GM19372 (cell line): ENCODE results near the gene RNASE13.
"Not testable (repeated sequence)": the region's sequence is repeated elsewhere in the genome, so short reads cannot be mapped to it uniquely, and the experiment has no call there.

Experiments used
- ATAC-seq: cut with Tn5 transposase; IDR thresholded peaks from one replicate; pipeline ENCODE4 v1.9.1; 2021; ENCODE audit warnings: mild to moderate bottlenecking, low read depth, moderate library complexity; ENCODE audit not compliant: unreplicated experiment

Gene RNASE13

DNA sequence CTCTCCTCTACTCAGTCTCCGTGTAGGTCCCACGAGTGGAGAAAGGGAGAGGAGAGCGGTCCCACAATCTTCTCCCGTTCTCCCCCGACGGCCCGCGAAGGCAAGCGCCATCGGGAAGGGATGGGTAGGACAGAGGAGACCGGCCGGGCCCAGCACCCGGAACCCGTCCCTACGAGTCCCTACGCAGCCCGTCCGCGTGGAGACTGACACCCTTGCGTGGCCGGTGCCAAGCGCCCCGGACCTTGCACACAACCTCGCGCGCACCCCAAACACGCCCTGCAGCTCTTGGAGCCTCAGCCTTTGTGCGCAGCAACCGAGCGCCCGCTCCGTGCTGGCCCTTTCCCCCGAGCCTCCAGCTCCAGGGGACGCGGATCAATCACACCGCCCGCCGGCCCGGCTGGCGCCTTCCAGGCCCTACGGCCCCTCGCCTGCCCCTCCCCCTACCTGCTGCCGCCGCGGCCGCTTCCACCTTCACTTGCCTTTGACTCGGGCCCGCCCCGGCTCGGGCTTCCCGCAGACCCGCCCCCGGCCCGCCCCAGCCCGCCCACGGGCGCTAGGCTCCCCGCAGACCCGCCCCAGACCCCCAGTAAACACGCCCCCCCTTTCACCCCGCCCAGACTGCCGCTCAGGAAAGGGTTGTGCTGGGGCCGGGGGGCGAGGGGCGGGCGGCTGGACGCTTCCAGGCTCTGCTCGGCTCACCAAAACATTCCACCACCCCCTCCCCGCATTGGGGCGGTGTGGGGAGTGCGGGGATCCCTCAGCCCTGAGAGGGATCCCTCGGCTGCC is 9.8 kb downstream of the RNASE13 start, which contains the start of gene NDRG2:
Gene NDRG2, minus strand, starts transcription at position 477 of the 786 bp plus-strand sequence. CDS start 1,746 bp downstream, outside the sequence.
- ATAC-seq = no peak

- no peak for ATAC-seq
Observed at GRCh38 chr14:21023817-21024584, 10.6 kb downstream of the RNASE13 start.

DNA sequence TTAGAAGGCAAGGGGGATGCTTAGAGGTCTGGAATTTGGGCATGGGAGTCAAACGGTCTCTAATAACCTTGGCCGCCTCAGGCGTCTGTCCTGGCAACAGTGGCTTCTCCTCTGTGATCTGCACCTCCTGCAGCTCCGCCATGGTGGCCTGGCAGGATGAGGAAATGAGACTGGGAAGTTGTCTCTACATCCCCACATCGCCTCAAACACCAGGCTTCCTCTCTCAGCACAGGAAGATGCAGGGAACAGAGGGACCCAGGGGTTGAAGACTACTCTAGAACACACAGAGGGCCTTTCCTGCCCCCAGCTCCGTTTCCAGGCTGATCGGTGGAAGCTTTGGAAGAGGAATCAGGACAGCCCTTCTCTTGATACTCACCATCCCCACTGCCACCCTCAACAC is 11.4 kb downstream of the RNASE13 start:
- no peak for ATAC-seq

DNA sequence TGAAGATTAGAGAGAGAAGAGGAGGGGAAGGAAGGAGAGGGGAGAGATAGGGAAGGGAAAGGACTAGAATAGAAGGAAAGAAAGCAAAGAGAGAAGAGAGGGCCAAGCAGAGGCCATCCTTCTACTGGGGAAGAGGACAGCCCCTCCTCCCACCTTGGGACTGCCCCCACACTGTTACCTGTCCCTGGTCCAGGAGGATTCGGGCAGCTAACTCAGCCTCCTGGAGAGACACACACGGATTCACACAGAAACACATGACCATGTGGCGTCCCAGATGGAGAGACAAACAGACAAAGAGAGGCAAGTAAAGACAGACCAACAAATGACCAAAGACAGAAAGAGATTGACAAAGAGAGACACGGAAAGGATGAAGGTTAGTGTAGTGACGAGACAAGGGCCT is 11.9 kb downstream of the RNASE13 start:
- ATAC-seq = no peak

GRCh38 chr14:21020977-21021545 is 13.5 kb downstream of the RNASE13 start:
- ATAC-seq = no peak

- no peak for ATAC-seq
Observed at GRCh38 chr14:21019366-21019765, 15.2 kb downstream of the RNASE13 start.

DNA sequence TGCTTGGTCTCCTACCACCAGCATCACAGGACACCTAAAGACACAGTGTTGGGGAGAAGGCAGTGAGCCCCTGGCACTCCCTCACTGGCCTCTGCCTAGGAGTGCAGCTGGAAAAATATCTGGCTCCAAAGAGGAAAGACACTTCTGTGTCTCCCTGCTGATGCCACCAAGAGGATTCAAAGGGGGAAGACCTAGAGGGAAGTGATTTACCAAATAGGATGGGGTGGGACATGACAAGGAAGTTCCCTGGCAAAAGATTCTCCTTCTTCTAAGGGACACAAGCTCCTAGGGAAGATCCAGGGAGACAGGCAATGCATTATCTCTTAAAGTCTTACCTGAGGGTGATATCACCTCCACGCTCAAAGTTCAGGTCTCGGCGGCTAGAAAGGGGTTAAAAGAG is 15.8 kb downstream of the RNASE13 start:
- no peak for ATAC-seq

GRCh38 chr14:21018286-21018685 is 16.3 kb downstream of the RNASE13 start:
- no peak for ATAC-seq

GRCh38 chr14:21017528-21018245 is 16.9 kb downstream of the RNASE13 start:
- ATAC-seq = no peak

DNA sequence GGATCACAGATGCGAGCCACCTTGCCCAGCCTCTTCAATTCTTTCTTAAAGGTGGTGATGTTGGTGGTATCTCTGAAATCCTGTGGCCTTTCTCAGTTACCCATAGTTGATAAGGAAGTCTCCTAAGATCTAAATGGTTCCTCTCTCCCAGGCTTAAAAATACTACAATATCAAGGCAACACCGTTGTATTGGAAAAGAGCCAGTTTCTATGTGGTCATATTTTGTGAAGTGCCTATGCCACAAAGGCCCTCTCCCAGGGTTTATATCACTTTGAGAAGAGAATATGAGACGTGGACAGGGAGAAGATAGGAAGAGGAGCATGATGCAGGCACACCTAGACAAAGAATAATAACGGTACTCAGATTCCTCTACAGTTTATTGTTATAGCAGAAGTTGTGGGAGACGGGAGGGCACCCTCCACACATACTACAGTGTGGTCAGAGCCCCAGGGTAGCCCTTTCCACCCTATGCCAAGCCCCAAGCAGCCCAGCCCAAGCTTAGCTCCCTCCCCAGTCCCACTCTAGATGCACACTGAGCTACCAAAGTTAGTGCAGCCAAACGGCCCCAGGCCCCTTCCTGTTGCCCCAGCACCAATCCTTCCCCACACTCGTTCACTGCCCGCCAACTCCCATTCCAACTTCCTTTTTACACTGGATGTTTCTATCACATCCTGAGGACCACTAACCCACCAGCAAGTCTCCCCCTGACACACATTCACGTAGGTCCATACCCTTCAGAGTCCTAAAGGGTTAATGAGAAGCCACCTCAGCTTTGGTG is 18.0 kb downstream of the RNASE13 start:
- no peak for ATAC-seq

- ATAC-seq = no peak
Observed at GRCh38 chr14:21015312-21015711, 19.3 kb downstream of the RNASE13 start.

GRCh38 chr14:21014761-21015190 is 19.8 kb downstream of the RNASE13 start:
- no peak for ATAC-seq

- no peak for ATAC-seq
Observed at GRCh38 chr14:21011136-21011535, 23.5 kb downstream of the RNASE13 start.

DNA sequence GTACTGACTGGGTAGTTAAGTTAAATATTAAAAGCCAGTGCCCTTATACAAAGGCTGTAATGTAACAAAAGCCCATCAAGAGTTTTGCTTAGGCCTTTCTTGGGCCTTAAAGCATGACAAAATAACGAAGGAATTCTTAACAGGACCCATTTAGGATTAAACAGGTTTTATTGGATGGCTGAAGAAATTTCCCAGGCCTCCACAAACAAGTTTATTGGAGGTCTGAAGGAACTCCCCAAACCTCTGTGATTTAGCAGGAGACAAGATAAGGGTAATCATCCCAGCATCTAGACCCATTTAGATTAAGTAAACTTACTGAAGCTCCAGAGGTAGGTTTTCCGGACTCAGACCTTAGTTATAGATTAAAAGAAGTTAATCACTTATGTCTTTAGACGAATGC is 24.9 kb downstream of the RNASE13 start:
- not testable (repeated sequence) for ATAC-seq

- no peak for ATAC-seq
Observed at GRCh38 chr14:21003788-21004346, 30.7 kb downstream of the RNASE13 start.

DNA sequence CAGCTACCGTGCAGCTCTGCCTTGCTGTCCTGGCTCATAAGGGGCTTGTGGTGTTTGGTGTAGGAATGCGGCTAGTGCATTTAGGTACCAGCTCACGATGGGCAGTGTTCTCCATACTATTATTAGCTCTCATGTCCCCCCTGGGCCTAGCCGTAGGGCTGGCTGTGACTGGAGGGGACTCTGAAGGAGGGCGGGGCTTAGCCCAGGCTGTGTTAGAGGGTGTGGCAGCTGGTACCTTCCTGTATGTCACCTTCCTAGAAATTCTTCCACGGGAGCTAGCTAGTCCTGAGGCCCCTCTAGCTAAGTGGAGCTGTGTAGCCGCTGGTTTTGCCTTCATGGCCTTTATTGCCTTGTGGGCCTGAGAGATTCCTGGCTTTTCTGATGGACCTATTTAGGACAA is 33.4 kb downstream of the RNASE13 start:
- no peak for ATAC-seq

GRCh38 chr14:20999591-20999990 is 35.0 kb downstream of the RNASE13 start:
- no peak for ATAC-seq

- no peak for ATAC-seq
Observed at GRCh38 chr14:20998674-20999366, 35.8 kb downstream of the RNASE13 start, which contains the start of gene SLC39A2. Gene SLC39A2, plus strand, starts transcription at chr14:20999293. Its CDS starts 154 bp downstream, at chr14:20999447.

DNA sequence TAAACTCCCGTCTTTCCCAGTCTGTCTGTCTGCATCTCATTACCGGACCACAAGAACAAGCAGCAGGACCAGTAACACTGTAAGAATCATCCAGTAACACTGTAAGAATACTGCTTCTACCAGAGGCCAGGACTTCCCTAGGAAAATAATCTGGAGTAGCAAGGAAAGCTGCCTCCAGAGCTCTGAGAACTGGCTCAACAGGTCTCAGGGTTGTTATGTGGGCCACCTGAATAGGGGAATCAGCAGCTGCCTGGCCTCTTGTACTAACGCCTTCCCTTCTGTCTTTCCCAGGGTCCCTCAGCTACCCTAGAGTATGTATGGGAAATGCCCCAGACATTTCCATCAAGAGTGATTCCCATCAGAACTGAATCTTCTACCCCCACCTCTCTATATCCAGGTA is 36.5 kb downstream of the RNASE13 start:
- no peak for ATAC-seq
